ENCODE measurements around the gene CREG1.

DNA sequence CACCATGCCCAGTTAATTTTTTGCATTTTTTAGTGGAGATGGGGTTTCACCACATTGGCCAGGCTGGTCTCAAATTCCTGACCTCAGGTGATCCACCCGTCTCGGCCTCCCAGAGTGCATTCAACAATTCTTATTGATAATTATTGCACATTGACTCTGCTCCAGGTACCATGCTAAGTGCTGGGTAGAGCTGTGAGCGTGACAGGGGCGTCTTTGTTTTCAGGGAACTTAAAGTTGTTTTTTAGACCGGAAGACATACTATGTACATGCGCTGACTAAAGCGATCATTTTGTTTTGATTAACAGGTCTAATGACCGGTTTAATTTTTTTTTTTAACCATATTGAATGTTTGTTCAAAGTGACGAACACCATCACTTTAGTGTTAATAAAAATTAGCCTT lies 39.3 kb downstream of the CREG1 start:
- TF ChIP-seq POLR2A (IDR thresholded peaks at IDR 0.05) (no peak), POLR2AphosphoS5 (IDR thresholded peaks at IDR 0.05) (no peak)
- TF ChIP-seq, protein P1, sequence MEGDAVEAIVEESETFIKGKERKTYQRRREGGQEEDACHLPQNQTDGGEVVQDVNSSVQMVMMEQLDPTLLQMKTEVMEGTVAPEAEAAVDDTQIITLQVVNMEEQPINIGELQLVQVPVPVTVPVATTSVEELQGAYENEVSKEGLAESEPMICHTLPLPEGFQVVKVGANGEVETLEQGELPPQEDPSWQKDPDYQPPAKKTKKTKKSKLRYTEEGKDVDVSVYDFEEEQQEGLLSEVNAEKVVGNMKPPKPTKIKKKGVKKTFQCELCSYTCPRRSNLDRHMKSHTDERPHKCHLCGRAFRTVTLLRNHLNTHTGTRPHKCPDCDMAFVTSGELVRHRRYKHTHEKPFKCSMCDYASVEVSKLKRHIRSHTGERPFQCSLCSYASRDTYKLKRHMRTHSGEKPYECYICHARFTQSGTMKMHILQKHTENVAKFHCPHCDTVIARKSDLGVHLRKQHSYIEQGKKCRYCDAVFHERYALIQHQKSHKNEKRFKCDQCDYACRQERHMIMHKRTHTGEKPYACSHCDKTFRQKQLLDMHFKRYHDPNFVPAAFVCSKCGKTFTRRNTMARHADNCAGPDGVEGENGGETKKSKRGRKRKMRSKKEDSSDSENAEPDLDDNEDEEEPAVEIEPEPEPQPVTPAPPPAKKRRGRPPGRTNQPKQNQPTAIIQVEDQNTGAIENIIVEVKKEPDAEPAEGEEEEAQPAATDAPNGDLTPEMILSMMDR (IDR thresholded peaks at IDR 0.05 in 8 of 11, conservative IDR thresholded peaks at IDR 0.05 in 3 of 11): no peak
